ENCODE results near the gene LOXL1.

DNA sequence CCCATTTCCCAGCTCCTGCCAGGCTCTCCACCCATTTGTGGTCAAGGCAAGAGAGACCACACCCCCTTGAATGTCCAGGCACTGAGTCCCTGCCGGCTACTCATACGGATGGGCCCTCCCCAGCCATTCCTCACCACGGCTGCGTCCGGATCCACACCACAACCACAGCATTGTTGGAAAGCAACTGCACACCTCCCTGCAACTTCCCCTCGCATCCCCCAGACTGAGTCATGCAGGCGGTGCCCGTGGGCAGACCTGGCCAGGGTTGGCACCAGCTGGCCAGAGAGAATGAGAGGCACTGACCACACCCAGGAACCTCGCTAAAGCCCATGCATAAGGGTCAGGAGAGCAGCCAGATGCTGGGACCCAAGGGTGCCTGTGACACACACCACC lies 30.5 kb downstream of the LOXL1 start:
- TF ChIP-seq, protein P1, sequence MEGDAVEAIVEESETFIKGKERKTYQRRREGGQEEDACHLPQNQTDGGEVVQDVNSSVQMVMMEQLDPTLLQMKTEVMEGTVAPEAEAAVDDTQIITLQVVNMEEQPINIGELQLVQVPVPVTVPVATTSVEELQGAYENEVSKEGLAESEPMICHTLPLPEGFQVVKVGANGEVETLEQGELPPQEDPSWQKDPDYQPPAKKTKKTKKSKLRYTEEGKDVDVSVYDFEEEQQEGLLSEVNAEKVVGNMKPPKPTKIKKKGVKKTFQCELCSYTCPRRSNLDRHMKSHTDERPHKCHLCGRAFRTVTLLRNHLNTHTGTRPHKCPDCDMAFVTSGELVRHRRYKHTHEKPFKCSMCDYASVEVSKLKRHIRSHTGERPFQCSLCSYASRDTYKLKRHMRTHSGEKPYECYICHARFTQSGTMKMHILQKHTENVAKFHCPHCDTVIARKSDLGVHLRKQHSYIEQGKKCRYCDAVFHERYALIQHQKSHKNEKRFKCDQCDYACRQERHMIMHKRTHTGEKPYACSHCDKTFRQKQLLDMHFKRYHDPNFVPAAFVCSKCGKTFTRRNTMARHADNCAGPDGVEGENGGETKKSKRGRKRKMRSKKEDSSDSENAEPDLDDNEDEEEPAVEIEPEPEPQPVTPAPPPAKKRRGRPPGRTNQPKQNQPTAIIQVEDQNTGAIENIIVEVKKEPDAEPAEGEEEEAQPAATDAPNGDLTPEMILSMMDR (IDR thresholded peaks at IDR 0.05; ENCODE audit: low read depth, low read length), result no peak
- TF ChIP-seq POLR2A (IDR thresholded peaks at IDR 0.05; ENCODE audit: extremely low read depth, insufficient read length), result no peak
- TF ChIP-seq, protein P2, sequence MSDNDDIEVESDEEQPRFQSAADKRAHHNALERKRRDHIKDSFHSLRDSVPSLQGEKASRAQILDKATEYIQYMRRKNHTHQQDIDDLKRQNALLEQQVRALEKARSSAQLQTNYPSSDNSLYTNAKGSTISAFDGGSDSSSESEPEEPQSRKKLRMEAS (IDR thresholded peaks at IDR 0.05; ENCODE audit: low read depth, low read length), result no peak

All from NB4 (cell line).